Skeletal muscle satellite cell (primary cell): Measurements from ENCODE around the gene C1S.
A peak's percentile ranks its signal among the peaks of the same experiment; 100 is the strongest.

Source experiments
- H3K27me3 ChIP-seq: 2 replicates; pipeline ENCODE4 v1.7.0; 2013; ENCODE audit warnings: low read length; ENCODE audit not compliant: control insufficient read depth, insufficient read depth
- H3K36me3 ChIP-seq: 2 replicates; pipeline ENCODE4 v1.7.0; 2013; ENCODE audit warnings: mild to moderate bottlenecking, control low read depth, low read length; ENCODE audit not compliant: insufficient read depth
- H3K4me1 ChIP-seq: 2 replicates; pipeline ENCODE4 v1.7.0; 2013; ENCODE audit warnings: low read length; ENCODE audit not compliant: control insufficient read depth, insufficient read depth
- H3K4me2 ChIP-seq: 2 replicates; pipeline ENCODE4 v1.7.0; 2013; ENCODE audit warnings: mild to moderate bottlenecking, low read length
- H3K4me3 ChIP-seq: 2 replicates; pipeline ENCODE4 v1.7.0; 2013; ENCODE audit warnings: low read length
- H3K9ac ChIP-seq: 2 replicates; pipeline ENCODE4 v1.7.0; 2013; ENCODE audit warnings: mild to moderate bottlenecking, low read depth, low read length, moderate library complexity
- H3K9me3 ChIP-seq: replicated peaks from 2 replicates; pipeline ENCODE4 v1.7.0; 2013; ENCODE audit warnings: mild to moderate bottlenecking, control low read depth, low read length

The C1S gene

DNA sequence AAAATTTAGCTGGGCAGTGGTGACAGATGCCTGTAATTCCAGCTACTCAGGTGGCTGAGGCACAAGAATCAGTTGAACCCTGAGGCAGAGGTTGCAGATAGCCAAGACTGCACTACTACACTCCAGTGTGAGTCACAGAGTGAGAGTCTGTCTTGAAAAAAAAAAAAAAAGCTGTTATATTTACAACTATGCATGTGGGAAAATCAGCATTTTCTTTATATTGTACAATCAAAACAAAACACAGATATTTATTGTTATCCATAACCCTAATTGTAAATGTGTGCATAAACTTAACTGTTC lies 19.3 kb downstream of the C1S start:
- H3K4me1 ChIP-seq, result peaks cover 38% of the 10 kb centered on the region
- no peaks in the 10 kb centered on the region for H3K9me3 ChIP-seq
- no peaks in the 10 kb centered on the region for H3K27me3 ChIP-seq
- H3K4me3 ChIP-seq, result peak overlapping the region; percentile 28
- no peaks in the 10 kb centered on the region for H3K36me3 ChIP-seq
- peak overlapping the region; percentile 69 for H3K9ac ChIP-seq
- peak overlapping the region; percentile 75 for H3K4me2 ChIP-seq

DNA sequence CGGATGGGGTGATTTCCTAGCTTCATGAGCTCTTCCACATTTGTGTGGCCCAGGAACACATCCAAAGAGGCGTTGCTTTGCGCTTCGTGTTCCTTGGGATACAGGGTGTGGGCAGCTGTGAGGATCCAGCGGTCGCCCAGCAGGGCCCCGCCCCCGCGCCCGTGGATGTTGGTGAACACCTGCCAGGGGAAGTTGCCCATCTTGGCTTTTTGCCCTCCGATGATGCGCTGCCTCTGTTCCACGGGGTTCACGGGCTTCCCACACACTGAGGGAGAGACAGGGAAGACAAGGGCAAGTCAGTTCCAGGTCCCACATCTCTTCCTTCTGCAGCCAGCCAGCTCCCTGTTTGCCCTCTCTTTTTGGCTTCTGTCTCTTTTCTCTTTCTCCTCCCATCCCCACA lies 20.5 kb downstream of the C1S start:
- no peaks in the 10 kb centered on the region for H3K27me3 ChIP-seq
- no peaks in the 10 kb centered on the region for H3K9me3 ChIP-seq
- peaks cover 32% of the 10 kb centered on the region for H3K4me1 ChIP-seq
- H3K9ac ChIP-seq, result no peak overlapping the region
- H3K36me3 ChIP-seq, result no peaks in the 10 kb centered on the region
- no peak overlapping the region for H3K4me3 ChIP-seq
- no peak overlapping the region for H3K4me2 ChIP-seq

DNA sequence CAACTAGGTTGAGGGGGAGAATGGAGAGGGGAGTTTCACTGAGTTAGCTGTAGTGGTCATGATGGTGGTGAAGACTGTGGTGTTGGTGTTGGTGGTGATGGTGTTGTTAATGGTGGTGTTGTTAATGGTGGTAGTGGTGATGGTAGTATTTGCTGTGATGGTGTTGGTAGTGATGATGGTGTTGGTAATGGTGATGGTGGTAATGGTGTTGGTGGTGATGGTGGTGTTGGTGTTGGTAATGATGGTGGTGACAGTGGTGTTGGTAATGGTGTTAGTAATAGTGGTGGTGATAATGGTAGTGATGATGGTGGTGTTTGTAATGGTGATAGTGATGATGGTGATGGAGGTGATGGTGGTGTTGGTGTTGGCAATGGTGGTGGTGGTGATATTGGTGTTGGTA lies 22.6 kb downstream of the C1S start:
- Histone ChIP-seq H3K4me3 (no peak overlapping the region), H3K4me2 (no peak overlapping the region), H3K4me1 (peaks cover 26% of the 10 kb centered on the region), H3K27me3 (peaks cover 3% of the 10 kb centered on the region), H3K36me3 (no peaks in the 10 kb centered on the region), H3K9me3 (no peaks in the 10 kb centered on the region), H3K9ac (no peak overlapping the region)

DNA sequence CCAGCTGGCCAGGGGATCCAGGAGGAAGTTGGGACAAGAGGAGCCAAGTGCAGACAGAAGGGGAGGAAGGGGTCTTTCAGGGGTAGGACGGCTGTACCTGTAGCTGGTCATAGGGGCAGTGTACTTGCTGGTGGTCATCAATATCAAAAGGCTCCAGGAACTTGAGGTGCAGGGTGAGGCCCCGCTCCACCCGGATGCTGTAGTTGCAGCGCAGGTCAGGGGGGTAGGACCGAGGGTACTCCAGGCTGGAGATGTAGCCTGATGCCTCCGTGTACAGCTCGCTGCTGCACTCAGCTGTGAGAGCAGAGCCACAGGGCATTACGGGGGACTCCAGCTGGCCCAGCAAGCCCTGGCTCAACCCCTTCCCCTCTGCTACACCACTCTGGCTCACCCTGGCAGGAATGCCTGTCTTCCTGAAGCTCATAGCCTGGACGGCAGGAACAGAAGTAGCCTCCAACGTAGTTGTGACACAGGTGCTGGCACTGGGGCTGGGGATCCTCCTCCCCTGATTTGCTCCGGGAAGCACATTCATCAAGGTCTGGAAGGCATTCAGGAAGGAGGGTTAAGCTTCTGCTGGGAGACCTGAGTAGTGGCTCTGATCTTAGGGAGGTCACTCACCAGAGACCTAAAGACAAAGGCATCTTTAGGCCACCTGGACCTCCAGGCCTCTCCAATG lies 28.8 kb downstream of the C1S start:
- H3K4me3 ChIP-seq, result no peak overlapping the region
- H3K36me3 ChIP-seq, result no peaks in the 10 kb centered on the region
- H3K4me2 ChIP-seq, result no peak overlapping the region
- peaks cover 3% of the 10 kb centered on the region for H3K27me3 ChIP-seq
- peaks cover 23% of the 10 kb centered on the region for H3K4me1 ChIP-seq
- no peaks in the 10 kb centered on the region for H3K9me3 ChIP-seq
- H3K9ac ChIP-seq, result no peak overlapping the region

DNA sequence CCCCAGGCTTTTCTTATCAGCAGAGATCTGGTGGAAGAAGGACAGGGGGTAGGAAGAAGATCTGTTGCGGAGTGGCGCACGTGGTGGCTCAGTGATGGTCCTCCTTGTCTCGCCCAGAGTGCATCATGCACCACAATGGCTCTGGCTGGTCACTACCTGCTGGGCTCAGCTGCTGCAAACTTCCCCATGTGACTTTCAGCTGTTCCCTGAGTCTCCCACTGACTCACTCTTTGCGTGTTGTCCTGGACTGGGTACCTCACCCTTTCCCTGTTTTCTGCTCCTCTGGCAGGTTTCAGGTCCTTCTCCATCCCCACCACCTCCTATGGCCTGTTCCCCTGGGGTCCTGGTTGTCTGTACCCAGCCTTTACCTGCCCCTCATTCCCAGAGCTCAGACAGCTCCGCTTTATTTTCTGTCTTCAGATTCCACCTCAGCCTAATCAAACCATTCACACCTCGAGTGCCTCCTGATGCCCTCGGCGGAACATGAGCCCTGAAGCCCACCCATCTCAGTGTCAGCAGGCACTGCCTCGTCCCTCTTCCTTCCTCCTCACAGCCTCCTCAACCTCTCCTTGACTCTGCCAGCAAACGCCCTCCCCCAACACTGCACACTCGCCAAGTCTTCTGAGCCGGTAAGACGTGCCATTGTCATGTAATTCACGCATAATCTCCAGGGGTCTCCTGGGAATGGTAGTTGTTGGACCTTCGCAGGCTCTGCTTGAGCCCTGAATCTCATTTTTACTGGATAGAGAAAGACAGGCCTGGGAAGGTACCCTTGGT lies 29.9 kb downstream of the C1S start:
- Histone ChIP-seq H3K4me2 (peak overlapping the region; percentile 80), H3K4me1 (peaks cover 23% of the 10 kb centered on the region), H3K36me3 (no peaks in the 10 kb centered on the region), H3K9me3 (no peaks in the 10 kb centered on the region), H3K4me3 (no peak overlapping the region), H3K9ac (no peak overlapping the region), H3K27me3 (peaks cover 3% of the 10 kb centered on the region)

DNA sequence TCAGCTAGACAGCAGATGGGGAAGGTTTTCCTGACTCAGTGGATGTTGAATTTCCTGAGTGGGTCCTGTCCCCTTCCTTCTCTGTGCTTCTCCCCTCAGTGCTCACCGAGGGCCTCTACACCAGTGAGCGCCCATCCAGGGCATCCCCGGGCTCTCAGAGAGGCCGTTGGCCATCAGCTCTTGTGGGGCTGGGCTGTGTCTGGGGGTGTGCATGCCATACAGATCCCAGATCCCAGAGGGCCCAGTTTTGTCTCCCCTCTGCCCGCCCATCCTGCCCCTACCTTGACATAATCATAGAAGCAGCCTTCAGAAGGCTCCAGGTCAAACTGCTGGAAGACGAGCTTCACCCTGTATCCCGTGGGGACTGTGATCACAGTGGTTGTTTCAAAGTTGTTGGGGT lies 30.7 kb downstream of the C1S start:
- Histone ChIP-seq H3K4me3 (no peak overlapping the region), H3K9me3 (no peaks in the 10 kb centered on the region), H3K27me3 (peaks cover 3% of the 10 kb centered on the region), H3K4me2 (peak overlapping the region; percentile 80), H3K9ac (peak overlapping the region; percentile 62), H3K4me1 (peaks cover 23% of the 10 kb centered on the region), H3K36me3 (no peaks in the 10 kb centered on the region)

DNA sequence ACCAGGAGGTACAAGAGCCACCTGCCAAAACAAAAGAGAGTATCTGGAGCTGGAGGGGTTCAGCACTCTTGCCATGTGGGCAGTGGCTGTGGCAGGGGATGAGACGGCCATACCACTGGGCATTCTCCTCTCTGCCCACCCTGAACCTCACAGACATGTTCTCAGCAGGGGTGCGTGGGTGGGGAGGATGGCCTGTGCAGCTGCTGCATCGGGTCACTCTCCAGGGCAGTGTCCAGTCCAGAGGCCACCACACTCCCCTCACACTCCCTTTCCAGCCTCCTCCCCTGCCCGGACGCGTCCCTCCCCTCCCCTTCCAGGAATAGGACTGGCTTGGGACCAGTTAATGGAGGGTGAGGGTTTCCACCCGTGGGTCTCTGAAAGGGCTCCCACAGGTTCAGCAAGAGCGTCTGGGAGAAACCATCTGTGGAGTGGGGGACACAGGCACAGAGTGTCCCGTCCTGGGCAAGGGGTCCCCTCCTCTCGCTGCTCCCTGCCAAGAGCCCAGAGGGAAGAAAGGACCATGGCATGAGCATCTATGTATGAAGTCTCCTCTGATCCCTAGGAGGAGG lies 31.2 kb downstream of the C1S start:
- H3K9me3 ChIP-seq, result no peaks in the 10 kb centered on the region
- H3K9ac ChIP-seq, result peak overlapping the region; percentile 62
- H3K27me3 ChIP-seq, result peaks cover 5% of the 10 kb centered on the region
- H3K4me1 ChIP-seq, result peaks cover 23% of the 10 kb centered on the region
- H3K36me3 ChIP-seq, result no peaks in the 10 kb centered on the region
- peak overlapping the region; percentile 80 for H3K4me2 ChIP-seq
- peak overlapping the region; percentile 66 for H3K4me3 ChIP-seq

DNA sequence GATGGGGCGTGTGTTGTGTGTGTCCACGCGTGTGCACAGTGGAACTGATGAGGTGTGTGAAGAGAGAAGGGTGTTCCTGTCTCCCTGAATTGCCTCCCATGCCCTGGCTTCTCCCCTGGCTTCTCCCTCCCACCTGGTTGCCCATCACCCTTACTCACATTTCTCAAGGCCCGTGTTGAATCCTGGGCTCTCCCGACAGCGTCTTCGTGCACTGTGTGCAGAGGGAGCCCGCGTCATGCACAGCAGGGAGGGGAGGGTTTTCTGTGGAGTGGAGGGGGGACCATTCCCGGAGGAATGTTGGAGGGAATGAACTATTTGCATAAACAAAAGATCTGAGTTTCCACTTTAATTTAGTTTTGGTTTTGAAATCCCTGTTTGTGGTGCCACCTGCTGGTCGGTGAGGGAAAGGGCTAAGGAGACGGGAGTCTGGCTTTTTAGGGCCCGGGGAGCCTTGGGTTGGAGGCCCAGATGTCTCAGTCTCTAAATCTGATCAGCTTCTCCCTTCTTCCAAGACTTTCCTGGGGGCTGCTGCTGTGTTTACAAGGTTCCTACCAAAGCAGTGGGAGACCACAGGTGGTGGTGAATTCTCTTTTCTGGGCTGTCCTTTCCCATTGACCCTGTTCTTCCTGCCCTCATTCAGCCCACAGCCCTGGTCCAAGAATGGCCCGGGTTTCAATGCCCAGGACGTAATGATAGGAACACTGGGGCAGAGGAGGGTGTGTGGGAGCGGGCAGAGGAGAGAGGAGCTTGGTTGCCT lies 31.9 kb downstream of the C1S start, which contains the start of gene C1R:
Gene C1R, minus strand, starts transcription at position 217 of the 757 bp plus-strand sequence. Its CDS starts 57 bp downstream, at position 160.
- Histone ChIP-seq H3K4me2 (peak within 1 kb of the TSS; percentile 80), H3K9me3 (no peaks in the 10 kb centered on the region), H3K4me1 (peaks cover 23% of the 10 kb centered on the region), H3K27me3 (peaks cover 6% of the 10 kb centered on the region), H3K9ac (peak within 1 kb of the TSS; percentile 62), H3K4me3 (peak within 1 kb of the TSS; percentile 66), H3K36me3 (no peaks in the 10 kb centered on the region)

DNA sequence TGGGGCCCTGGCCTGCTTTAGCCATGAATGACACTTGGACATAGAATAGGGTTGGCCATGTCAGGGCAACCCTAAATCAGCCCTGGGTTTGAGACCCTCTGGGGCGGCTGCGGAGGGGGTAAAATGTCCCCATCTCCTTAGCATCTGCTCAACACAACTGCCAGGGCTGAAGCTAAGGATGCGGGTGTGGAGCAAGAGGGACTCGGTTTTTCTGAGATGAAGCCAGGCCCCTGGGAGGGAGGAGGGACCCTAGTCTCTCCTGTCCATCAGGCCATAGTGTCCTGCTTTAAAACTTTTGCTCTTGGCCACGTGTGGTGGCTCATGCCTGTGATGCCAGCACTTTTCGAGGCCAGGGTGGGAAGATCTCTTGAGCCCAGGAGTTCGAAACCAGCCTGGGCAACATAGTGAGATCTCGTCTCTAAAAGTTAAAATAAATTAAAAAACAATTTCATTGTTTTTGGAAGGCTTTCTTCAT lies 32.5 kb downstream of the C1S start:
- H3K4me2 ChIP-seq, result no peak overlapping the region
- H3K4me3 ChIP-seq, result no peak overlapping the region
- peak overlapping the region; percentile 62 for H3K9ac ChIP-seq
- no peaks in the 10 kb centered on the region for H3K9me3 ChIP-seq
- H3K27me3 ChIP-seq, result peaks cover 6% of the 10 kb centered on the region
- no peaks in the 10 kb centered on the region for H3K36me3 ChIP-seq
- peaks cover 25% of the 10 kb centered on the region for H3K4me1 ChIP-seq

DNA sequence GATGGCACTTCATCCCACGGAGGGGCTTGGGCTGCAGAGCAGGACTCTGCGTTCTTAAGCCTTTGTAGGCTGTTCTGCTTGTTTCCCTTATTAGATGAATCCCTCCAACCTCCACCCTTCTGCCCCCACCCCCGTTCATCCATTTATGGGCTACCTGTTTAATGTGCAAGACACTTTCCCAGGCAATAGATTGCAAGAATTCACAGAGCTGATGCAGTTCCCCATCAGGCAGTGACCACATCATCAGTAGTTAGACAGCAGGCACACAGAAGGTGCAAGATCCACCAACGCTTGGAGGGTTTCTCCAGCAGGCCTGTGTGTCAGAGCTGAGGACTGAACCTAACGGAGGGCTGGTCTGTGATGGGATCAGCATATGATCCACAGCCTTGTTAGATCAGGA lies 33.0 kb downstream of the C1S start:
- Histone ChIP-seq H3K4me1 (peaks cover 25% of the 10 kb centered on the region), H3K27me3 (peaks cover 6% of the 10 kb centered on the region)

DNA sequence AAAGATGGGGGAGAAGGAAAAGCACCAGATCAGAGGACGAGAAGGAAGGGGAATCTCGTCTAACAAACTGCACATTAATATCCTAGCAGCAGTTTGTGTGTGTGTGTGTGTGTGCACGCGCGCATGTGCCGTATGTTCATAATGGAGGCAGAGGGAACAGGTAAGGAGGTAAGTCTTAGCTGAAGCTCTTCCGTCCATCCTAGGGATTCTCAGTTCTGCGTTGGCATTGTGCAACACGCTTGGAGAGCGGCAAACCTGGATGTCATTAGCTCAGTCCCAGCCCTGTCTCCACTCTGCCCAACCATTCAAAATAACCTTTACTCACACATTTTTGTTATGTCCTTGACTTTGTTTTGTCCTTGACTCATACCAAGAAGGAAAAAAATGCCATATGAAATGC lies 33.4 kb downstream of the C1S start:
- peaks cover 25% of the 10 kb centered on the region for H3K4me1 ChIP-seq
- H3K9me3 ChIP-seq, result no peaks in the 10 kb centered on the region
- H3K9ac ChIP-seq, result no peak overlapping the region
- no peak overlapping the region for H3K4me3 ChIP-seq
- no peak overlapping the region for H3K4me2 ChIP-seq
- H3K27me3 ChIP-seq, result peaks cover 6% of the 10 kb centered on the region
- H3K36me3 ChIP-seq, result no peaks in the 10 kb centered on the region

More for the DNA sequence above, 33.0 kb downstream of the C1S start:
- H3K36me3 ChIP-seq, result no peaks in the 10 kb centered on the region
- no peaks in the 10 kb centered on the region for H3K9me3 ChIP-seq
- H3K4me3 ChIP-seq, result no peak overlapping the region
- H3K4me2 ChIP-seq, result no peak overlapping the region
- H3K9ac ChIP-seq, result no peak overlapping the region
